ENCODE measurements around the gene GALNT9.
"Not testable (repeated sequence)": the region's sequence is repeated elsewhere in the genome, so short reads cannot be mapped to it uniquely, and the experiment has no call there.

GALNT9 gene

GRCh38 chr12:132243171-132243570, 86.2 kb downstream of the GALNT9 start:
- not testable (repeated sequence) for H3K36me3 ChIP-seq (ENCODE audit: control insufficient read depth in 1 of 2, insufficient read depth in 2 of 2, low read depth in 1 of 2, low read length in 2 of 2); H3K4me3 ChIP-seq (ENCODE audit: insufficient read depth in 1 of 2, low read depth in 1 of 2, low read length in 2 of 2); H4K8ac ChIP-seq (ENCODE audit: low read length); H3K27ac ChIP-seq (ENCODE audit: low read length, poor library complexity, severe bottlenecking); H3K4me2 ChIP-seq (ENCODE audit: low read length, poor library complexity, severe bottlenecking); H3K18ac ChIP-seq (ENCODE audit: low read depth in 1 of 2, low read length in 2 of 2); H2BK12ac ChIP-seq (ENCODE audit: low read length in 2 of 2); H2BK120ac ChIP-seq (ENCODE audit: low read depth, low read length); H3K79me1 ChIP-seq (replicated peaks; ENCODE audit: low read length, poor library complexity, severe bottlenecking); H3K23ac ChIP-seq (ENCODE audit: low read length in 2 of 2); H3K4ac ChIP-seq (ENCODE audit: low read depth in 1 of 2, low read length in 2 of 2); H3K4me1 ChIP-seq (ENCODE audit: control insufficient read depth, insufficient read depth, low read depth, low read length); H2BK5ac ChIP-seq (ENCODE audit: low read depth, low read length, poor library complexity, severe bottlenecking); H2BK15ac ChIP-seq (ENCODE audit: low read depth, poor library complexity, severe bottlenecking); H4K91ac ChIP-seq (ENCODE audit: low read length); DNase-seq; H3K9ac ChIP-seq (ENCODE audit: low read length); H2AFZ ChIP-seq (ENCODE audit: low read depth, low read length); H2AK5ac ChIP-seq (ENCODE audit: low read length, severe bottlenecking); H3K14ac ChIP-seq (ENCODE audit: low read length in 2 of 2); H3K9me3 ChIP-seq (ENCODE audit: control insufficient read depth, low read length)
- WGBS: 80% methylated on average over 15 of the region's 15 CpGs
- H3K27me3 ChIP-seq (ENCODE audit: control insufficient read depth in 1 of 2, insufficient read depth in 1 of 2, low read length in 2 of 2): peaks cover 0 to 21% of the 10 kb centered on the region in 2 experiments

- not testable (repeated sequence) for H2BK15ac ChIP-seq (ENCODE audit: low read depth, poor library complexity, severe bottlenecking); H3K36me3 ChIP-seq (ENCODE audit: control insufficient read depth in 1 of 2, insufficient read depth in 2 of 2, low read depth in 1 of 2, low read length in 2 of 2); H3K27ac ChIP-seq (ENCODE audit: low read length, poor library complexity, severe bottlenecking); H2BK12ac ChIP-seq (ENCODE audit: low read length in 2 of 2); H3K9ac ChIP-seq (ENCODE audit: low read length); H3K18ac ChIP-seq (ENCODE audit: low read depth in 1 of 2, low read length in 2 of 2); H3K14ac ChIP-seq (ENCODE audit: low read length in 2 of 2); H4K8ac ChIP-seq (ENCODE audit: low read length); H2AFZ ChIP-seq (ENCODE audit: low read depth, low read length); H3K23ac ChIP-seq (ENCODE audit: low read length in 2 of 2); H3K79me1 ChIP-seq (replicated peaks; ENCODE audit: low read length, poor library complexity, severe bottlenecking); H2BK120ac ChIP-seq (ENCODE audit: low read depth, low read length); H3K4me2 ChIP-seq (ENCODE audit: low read length, poor library complexity, severe bottlenecking); H2AK5ac ChIP-seq (ENCODE audit: low read length, severe bottlenecking); H3K4me1 ChIP-seq (ENCODE audit: control insufficient read depth, insufficient read depth, low read depth, low read length); H3K4me3 ChIP-seq (ENCODE audit: insufficient read depth in 1 of 2, low read depth in 1 of 2, low read length in 2 of 2); H3K4ac ChIP-seq (ENCODE audit: low read depth in 1 of 2, low read length in 2 of 2); H2BK5ac ChIP-seq (ENCODE audit: low read depth, low read length, poor library complexity, severe bottlenecking); H4K91ac ChIP-seq (ENCODE audit: low read length); DNase-seq; H3K9me3 ChIP-seq (ENCODE audit: control insufficient read depth, low read length)
- H3K27me3 ChIP-seq (ENCODE audit: control insufficient read depth in 1 of 2, insufficient read depth in 1 of 2, low read length in 2 of 2): peaks cover 0 to 16% of the 10 kb centered on the region in 2 experiments
- WGBS: 79% methylated on average over 7 of the region's 7 CpGs
These were observed 88.8 kb downstream of the GALNT9 start for GRCh38 chr12:132240669-132241007.

- Histone ChIP-seq H3K36me3 (ENCODE audit: control insufficient read depth in 1 of 2, insufficient read depth in 2 of 2, low read depth in 1 of 2, low read length in 2 of 2) (no peaks in the 10 kb centered on the region), H3K4me1 (ENCODE audit: control insufficient read depth, insufficient read depth, low read depth, low read length) (no peaks in the 10 kb centered on the region), H2BK5ac (ENCODE audit: low read depth, low read length, poor library complexity, severe bottlenecking) (no peak overlapping the region), H3K79me1 (replicated peaks; ENCODE audit: low read length, poor library complexity, severe bottlenecking) (no peaks in the 10 kb centered on the region), H3K27me3 (ENCODE audit: control insufficient read depth in 1 of 2, insufficient read depth in 1 of 2, low read length in 2 of 2) (peaks cover 0 to 14% of the 10 kb centered on the region in 2 experiments), H2AK5ac (ENCODE audit: low read length, severe bottlenecking) (no peak overlapping the region), H3K9me3 (ENCODE audit: control insufficient read depth, low read length) (no peaks in the 10 kb centered on the region), H3K23ac (ENCODE audit: low read length in 2 of 2) (no peak overlapping the region), H4K8ac (ENCODE audit: low read length) (no peak overlapping the region), H2BK120ac (ENCODE audit: low read depth, low read length) (no peak overlapping the region), H3K18ac (ENCODE audit: low read depth in 1 of 2, low read length in 2 of 2) (no peak overlapping the region), H2AFZ (ENCODE audit: low read depth, low read length) (no peak overlapping the region), H3K4me2 (ENCODE audit: low read length, poor library complexity, severe bottlenecking) (no peak overlapping the region), H4K91ac (ENCODE audit: low read length) (no peak overlapping the region), H3K4ac (ENCODE audit: low read depth in 1 of 2, low read length in 2 of 2) (no peak overlapping the region), H2BK12ac (ENCODE audit: low read length in 2 of 2) (no peak overlapping the region), H3K27ac (ENCODE audit: low read length, poor library complexity, severe bottlenecking) (no peak overlapping the region), H3K4me3 (ENCODE audit: insufficient read depth in 1 of 2, low read depth in 1 of 2, low read length in 2 of 2) (no peak overlapping the region), H3K9ac (ENCODE audit: low read length) (no peak overlapping the region), H2BK15ac (ENCODE audit: low read depth, poor library complexity, severe bottlenecking) (no peak overlapping the region), H3K14ac (ENCODE audit: low read length in 2 of 2) (no peak overlapping the region)
- no peak for DNase-seq
- WGBS: 80% methylated on average over 32 of the region's 32 CpGs
These were observed 89.4 kb downstream of the GALNT9 start for GRCh38 chr12:132239796-132240668.

- Histone ChIP-seq H3K4me3 (ENCODE audit: insufficient read depth in 1 of 2, low read depth in 1 of 2, low read length in 2 of 2) (no peak overlapping the region), H2AK5ac (ENCODE audit: low read length, severe bottlenecking) (no peak overlapping the region), H3K18ac (ENCODE audit: low read depth in 1 of 2, low read length in 2 of 2) (no peak overlapping the region), H3K9me3 (ENCODE audit: control insufficient read depth, low read length) (no peaks in the 10 kb centered on the region), H3K4ac (ENCODE audit: low read depth in 1 of 2, low read length in 2 of 2) (no peak overlapping the region), H3K36me3 (ENCODE audit: control insufficient read depth in 1 of 2, insufficient read depth in 2 of 2, low read depth in 1 of 2, low read length in 2 of 2) (no peaks in the 10 kb centered on the region), H3K27ac (ENCODE audit: low read length, poor library complexity, severe bottlenecking) (no peak overlapping the region), H3K4me1 (ENCODE audit: control insufficient read depth, insufficient read depth, low read depth, low read length) (no peaks in the 10 kb centered on the region), H3K79me1 (replicated peaks; ENCODE audit: low read length, poor library complexity, severe bottlenecking) (no peaks in the 10 kb centered on the region), H2BK5ac (ENCODE audit: low read depth, low read length, poor library complexity, severe bottlenecking) (no peak overlapping the region), H3K23ac (ENCODE audit: low read length in 2 of 2) (no peak overlapping the region), H3K14ac (ENCODE audit: low read length in 2 of 2) (no peak overlapping the region), H3K4me2 (ENCODE audit: low read length, poor library complexity, severe bottlenecking) (no peak overlapping the region), H3K9ac (ENCODE audit: low read length) (no peak overlapping the region), H2BK15ac (ENCODE audit: low read depth, poor library complexity, severe bottlenecking) (no peak overlapping the region), H2BK12ac (ENCODE audit: low read length in 2 of 2) (no peak overlapping the region), H4K91ac (ENCODE audit: low read length) (no peak overlapping the region), H2BK120ac (ENCODE audit: low read depth, low read length) (no peak overlapping the region), H4K8ac (ENCODE audit: low read length) (no peak overlapping the region), H2AFZ (ENCODE audit: low read depth, low read length) (no peak overlapping the region), H3K27me3 (ENCODE audit: control insufficient read depth in 1 of 2, insufficient read depth in 1 of 2, low read length in 2 of 2) (peaks cover 0 to 14% of the 10 kb centered on the region in 2 experiments)
- no peak for DNase-seq
These were observed 90.0 kb downstream of the GALNT9 start for GRCh38 chr12:132239392-132239791.
